Skin of body (tissue), 2 donors: ENCODE measurements around the gene KCNAB2. TPM values are rescaled to one million over a fixed set of nuclear protein-coding genes. Genes with fewer than 3 reads are reported as not detected.

Source experiments
- DNase-seq: peaks from one replicate; lab custom pipeline; 2025; lab: John Stamatoyannopoulos, UW
- total RNA-seq: library from RNA; depleted of rRNA; stranded (reverse); fragments of >200 nt; gene quantifications from one replicate; pipeline ENCODE4 v1.2.3, GENCODE V29; 2014

Gene KCNAB2
- 5.0 TPM for total RNA-seq

DNA sequence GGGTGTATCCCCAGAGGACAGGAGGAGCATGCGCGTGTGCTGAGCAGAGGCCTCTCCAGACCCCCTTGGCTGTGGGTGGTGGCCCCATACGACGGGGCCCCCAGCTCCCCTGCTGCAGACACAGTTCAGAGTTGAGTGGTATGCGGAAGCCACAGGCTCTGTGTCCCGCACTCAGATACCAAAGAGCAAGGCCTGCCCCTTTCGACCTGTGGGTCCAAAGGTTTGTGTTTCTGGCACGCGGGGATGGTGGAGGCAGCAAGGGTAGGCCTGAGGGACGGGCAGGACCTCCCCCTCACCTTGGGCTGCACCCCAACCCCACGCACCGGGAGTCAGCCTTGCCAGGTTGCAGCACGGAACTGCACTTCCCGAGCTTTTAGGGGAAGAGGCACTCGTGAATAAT lies at the start of gene KCNAB2:
KCNAB2 (plus strand) TSS at position 328 of the 400 bp plus-strand sequence. CDS start 5,649 bp downstream, outside the sequence.
- no peak for DNase-seq

DNA sequence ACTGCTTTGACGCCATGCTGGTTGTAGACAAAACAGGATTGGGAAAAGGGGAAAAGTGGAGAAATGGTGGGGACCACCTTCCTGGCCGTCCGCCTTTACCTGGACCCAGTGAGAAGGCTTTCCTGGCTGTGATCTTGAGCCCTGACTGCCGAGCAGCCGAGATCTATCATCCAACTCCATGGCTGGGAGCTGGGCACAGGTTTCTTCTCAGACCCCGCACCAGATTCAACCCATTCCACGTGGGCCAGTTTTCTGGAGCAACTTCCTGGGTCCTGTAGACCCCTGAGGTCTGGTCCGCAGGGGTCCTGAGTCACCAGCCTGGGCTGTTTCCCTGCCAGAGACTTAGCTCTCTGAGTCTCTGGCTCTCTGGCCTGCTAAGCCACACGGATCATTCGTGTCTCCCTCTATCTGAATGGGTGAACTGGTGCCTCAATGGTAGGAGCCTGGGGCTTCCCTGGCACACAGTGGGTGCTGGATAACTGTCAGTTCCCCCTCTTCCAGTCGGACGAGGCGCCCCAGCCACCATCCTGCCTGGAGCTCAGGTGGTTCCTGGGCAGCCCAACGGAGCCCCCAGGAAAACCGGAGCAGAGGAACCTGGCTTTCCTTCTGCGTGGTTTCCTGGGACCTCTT lies 48.9 kb upstream of the KCNAB2 start:
- no peak for DNase-seq

DNA sequence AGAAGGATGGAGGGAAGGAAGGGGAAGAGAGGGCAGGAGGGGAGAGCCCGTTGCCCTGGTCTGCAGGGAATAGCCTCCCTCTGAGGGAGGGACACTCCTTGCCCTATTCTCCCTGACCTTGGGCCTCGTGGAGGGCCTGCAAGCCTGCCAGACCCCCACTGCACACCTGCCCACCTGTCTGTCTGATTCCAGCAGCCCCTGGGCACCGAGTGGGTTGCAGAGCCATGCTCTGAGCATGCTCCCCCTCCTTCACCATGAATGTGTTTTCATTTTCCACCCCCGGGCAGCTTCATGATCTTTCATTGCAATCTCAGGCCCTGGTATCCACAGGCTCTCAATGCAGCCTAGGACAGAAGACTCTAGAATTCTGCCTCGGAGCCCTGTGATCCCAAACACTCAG lies 48.4 kb upstream of the KCNAB2 start:
- DNase-seq: no peak

DNA sequence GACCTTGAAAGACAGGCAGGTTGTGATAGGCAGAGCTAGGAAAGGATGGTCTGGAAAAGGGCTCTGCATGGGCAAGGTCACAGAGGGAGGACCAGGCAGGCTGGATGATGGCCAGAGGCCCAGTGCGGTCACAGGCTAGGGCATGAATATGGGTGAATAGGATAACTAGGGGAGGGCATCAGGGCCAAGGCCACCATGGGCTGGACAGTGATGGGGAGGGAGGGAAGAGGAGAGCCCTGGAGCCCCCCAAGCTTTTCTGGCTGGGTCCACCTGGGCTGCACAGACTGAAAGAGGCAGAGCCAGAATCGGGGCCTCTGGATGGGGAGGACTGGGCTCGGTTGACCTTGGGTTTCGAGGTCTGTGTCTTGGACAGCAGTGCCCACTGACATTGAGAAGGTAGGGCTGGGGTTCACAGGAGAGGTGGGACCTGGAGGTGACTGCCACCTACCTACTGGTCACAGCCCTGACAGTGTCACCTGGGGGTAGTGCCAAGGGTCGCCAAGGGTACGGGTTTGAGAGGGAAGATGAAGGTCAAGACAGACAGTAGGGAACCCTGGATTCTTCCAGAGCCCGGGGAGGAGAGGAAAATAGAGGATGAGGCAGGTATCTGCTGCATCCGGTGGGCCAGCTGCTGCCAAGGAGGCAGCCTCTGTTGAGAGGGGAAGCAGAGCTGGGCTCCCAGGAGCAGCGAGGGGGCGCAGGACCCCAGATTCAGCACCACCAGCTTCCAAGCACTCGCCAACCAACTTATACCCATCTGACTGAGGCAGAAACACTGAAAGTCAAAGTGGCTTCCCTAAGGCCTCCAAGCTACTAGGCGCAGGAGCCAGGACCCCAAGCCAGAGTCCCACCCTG lies 47.4 kb upstream of the KCNAB2 start:
- DNase-seq: no peak

DNA sequence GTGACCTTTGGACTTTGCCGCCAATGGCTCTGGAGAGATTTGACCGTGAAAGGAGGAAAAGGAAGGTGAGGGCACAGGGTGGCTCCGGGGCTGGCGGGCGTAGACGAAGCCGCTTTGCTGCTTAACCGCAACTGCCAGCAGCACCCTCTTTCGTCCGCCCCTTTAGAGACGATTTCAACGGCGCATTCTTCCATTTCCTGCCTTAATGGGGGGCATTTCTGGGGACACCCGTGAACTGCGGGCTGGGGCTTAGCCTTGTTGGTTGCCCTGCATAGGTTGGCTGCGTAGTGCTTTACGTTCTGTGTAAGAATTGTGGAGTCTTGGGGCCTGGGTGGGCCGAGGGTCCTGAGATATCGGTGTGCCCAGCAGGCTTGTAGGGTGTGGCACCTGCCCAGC lies 46.8 kb upstream of the KCNAB2 start:
- no peak for DNase-seq

DNA sequence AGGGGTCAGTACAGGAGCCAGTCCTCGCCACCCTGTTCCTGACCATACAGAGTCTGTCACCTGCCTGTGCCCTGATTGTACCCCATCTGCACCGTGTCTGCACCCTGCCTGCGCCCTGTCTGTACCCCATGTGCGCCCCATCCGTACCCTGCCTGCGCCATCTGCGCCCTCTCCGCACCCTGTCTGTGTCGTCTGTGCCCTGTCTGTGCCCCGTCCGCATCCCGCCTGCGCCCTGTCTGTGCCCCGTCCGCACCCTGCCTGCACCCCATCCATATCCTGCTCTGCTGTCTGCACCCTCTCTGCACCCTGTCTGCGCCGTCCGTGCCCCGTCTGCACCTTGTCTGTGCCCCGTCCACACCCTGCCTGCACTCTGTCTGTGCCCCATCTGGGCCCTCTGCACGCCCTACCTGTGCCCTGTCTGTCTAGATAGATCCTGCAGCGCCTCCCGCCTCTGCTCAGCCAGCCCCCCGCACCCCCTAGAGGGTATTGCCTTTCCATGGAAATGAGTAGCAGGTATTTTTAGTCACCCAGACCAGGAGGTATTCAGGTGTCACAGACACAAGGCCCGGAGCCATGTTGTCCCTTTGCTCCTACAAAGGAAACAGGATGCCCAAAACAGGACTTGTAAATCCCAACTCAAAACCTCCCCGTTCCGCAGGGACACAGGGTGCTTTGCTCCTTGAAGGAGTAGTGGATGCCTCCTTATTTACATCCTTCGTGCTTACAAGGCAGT lies 45.8 kb upstream of the KCNAB2 start:
- DNase-seq: no peak

DNA sequence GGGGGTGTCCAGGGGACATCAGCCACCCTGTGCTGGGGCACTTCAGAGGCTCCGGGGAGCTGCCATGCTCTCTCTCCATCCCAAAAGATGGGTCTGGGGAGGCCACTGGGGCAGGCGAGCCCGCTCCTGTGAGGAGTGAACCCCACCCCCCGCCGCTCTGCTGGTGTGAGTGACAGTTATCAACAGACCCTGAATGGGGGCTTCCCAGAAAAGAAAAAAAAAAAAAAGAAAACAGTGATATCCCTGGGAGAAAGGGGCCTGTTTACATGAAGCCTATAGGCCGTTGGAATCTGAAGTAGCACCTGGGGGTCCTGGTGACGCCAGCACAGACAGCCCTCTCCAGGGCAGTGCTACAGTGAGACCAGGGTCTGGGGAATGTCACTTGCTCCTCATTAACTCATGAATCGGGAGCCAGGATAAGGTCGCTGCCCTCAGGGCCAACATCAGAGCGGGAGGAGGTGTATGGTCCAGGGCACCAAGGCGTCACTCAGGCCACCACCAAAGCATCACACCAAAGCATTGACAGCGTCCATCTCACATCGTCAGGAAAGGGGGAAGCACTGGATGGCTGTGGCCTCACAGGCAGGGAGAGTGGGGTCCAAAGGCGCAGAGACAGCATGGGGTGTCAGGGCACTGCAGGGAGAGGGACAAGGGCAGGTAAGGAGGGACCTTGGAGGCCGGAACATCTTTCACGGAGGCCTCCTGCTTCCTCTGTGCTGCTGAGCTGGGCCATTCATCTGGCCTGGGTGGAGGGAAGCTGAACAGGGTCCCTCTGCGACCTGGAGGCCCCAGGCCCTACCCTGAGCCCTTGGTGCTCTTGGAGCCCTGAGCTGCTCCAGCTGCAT lies 45.0 kb upstream of the KCNAB2 start:
- DNase-seq: no peak

DNA sequence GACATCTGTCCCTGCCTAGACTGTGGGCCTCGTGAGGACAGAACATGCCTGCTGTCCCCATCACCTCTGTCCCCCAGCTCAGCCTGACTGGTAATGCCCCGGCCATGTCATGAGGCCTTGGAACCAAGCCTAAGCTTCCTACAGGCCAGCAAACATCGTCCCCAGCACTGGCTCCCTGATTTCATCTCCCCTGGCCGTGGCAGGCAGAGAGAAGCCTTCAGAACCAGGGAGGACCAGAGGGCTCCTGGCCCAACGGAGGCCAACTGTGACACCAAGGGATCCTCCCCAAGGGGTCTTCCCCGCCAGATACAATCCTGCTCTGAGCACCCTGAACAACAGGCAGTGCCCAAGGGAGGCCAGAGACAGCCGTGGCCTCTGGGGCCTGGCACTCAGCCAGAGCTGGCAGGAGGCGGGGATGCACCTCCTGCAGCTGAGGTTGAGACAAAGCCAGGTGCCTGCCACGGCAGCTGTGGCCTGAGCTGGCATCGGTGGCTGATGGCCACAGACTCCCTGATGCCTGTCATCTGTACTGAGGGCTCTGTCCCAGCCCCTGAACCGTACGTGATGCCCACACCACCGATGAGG lies 43.6 kb upstream of the KCNAB2 start:
- no peak for DNase-seq

DNA sequence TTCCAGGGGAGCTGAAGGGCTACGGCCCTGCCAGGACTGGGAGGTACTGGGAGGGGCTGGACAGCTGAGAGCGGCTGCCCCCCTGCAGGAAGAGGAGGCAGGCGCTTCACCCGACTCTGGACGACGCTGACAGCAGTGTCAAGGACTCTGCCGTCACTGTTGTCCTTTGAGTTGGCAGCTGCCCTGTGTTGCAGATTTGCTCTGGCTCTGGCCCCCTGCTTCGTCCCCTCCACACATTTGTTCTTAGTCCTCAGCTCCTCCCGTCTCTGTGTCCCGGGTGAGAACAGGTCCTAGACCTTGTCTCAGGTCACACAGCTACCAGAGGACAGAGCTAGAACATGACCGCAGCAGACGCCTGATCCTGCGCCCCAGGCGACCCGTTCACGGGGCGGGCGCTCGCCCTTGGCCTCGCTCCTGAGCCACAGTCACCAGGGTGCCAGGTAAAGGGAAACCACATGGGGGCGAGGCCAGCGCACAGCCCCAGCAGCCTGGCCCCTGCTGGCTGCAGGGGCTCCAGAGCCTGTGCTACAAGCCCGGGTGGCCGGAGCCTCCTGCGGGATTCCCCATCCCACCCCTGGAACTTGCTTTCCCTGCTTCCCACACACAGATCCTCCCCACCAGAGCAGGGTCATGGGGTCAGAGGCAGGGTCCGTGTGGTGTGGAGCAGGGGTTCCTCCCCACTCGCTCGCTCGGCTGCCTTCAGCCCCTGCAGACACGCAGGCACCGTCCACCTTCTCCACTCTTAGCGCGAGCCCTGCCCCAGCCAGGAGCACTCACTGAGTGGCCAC lies 42.8 kb upstream of the KCNAB2 start:
- no peak for DNase-seq

DNA sequence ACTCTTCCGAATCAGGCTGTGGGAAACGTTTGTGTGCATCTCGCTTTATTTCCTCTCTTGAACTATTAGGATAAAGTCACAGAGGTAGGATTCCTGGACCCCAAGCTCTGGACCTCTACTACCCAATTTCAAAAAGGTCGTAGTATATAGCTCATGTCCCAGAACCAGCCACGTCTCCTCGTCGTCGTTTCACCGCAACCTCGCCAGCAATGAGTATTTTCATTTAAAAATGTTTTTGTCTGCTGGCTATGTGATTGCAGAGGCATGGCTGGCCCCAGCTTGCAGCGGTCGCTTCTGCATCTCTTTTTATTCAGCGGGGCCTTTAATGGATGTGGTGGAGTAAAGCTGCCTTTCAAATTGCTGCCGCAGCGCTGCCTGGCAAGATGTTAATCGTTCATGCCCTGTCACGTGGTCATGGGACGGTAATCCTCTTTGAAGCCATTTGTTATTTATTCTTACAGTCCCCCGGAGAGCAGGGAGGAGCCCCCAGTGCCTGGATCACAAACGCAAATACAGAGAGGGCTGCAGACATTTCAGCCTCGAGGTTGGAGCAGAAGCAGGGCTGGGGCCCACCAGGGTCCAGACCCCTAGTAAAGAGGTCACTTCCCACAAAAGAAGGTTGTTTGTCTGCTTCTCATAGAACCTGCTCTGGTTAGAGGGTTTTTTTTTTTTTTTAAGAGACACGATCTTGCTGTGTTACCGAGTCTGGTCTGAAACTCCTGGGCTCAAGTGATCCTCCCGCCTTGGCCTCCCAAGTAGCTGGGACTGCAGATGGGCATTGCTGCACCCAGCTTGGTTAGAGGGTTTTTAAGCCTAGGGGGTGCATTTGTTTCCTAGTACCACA lies 41.9 kb upstream of the KCNAB2 start:
- no peak for DNase-seq

DNA sequence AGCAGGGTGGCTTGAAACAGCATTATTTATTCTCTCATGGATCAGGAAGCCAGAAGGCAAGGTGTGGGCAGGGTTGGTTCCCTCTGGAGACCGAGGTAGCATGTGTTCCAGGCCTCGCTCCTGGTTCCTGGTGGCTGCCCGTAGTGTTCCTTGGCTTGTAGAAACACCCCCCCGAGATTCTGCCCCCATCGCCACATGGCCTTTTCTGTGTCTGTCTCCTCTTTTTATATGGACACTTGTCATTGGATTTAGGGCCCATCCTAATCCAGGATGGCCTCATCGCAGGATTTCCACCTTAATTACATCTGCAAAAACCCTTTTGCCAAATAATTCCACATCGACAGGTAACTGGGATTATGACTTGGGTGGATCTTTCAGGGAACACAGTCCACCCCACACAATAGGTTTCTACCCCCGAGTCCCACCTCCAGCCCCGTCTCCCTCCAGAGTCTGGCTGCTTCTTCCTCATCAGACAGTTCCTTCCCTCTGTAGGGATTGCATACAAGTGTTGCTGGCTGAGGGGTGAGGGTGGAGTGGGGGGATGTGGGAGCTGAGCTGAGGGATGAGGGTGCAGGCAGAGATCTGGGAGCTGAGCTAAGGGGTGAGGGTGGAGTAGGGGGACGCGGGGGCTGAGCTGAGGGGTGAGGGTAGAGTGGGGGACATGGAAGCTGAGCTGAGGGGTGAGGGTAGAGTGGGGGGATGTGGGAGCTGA lies 41.1 kb upstream of the KCNAB2 start:
- no peak for DNase-seq

DNA sequence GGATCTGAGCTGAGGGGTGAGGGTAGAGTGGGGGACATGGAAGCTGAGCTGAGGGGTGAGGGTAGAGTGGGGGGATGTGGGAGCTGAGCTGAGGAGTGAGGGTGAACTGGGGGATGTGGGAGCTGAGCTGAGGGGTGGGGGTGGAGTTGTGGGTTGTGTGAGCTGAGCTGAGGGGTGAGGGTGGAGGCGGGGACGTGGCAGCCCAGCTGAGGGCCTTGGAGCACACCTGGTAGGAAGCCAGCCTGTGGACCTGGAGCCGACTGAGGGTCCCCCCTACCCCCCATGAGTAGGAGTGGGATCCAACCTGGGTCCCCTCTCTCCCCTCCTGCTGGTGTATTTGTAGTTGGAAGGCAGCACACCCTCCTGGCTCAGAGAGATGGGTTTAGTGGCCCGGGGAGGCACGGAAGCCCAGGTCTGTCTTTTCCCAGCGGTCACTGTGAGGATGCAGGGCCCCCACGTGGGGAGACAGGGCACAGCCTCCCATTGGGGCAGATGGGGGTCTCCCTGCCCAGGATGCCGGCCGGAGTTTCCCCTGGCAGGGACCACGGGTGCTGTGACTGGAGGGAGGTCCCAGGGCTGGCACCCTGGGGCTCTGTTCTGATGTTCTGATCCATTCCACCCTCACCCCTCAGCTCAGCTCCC lies 40.3 kb upstream of the KCNAB2 start:
- no peak for DNase-seq

DNA sequence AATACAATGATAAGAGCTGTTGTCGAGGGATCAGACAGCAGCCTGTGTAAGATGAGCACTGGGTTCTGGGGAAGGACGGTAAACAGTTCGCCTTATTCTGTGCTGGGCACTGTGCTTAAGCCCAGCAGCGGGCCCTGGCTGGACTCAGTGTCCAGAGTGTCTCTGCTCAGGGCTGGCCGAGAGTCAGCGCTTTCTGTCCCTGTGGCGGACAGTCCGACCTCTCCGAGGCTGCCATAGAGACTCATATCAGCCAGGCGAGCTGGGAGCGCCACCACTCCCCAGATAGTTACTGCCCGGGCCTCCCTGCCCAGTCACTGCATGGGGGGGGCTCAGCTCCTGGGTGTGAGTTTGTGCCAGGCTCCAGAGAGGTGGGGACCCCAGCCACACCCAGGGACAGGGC lies 38.8 kb upstream of the KCNAB2 start:
- DNase-seq: no peak

DNA sequence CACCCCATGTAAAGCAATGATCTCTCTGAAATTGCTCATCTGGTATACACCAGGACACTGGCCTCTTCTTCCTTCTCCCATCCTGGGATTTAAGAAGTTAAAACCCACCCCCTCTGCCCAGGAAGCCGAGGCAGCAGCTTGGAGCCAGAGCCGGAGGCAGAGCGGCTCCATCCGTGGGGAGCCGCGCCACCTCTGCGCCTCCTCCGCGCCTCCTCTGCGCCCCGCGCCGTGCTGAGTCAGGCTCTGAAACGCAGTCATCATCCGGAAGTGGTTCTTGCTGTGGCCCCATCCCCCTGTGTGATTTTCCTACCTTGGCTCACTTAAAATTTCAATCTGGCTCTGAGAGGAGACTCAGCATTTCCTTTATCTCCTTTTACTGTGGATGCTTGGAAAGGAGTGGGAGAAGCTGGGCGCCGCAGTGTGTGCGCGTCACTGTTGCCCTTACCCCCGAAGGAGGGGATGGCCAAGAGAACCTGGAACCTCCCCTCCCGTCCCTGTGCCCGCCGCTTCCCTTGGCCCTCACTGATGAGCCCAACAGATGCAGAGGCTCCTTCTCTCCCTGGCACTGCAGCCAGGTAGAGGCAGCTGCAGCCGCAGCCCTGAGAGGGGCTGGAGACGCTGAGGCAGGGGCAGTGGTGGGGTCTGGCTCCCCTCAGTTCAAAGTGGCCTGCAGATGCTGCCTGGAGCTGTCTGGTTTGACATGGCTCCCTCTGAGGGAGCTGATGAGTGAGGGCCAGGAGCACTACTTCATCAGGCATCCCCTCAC lies 38.2 kb upstream of the KCNAB2 start:
- DNase-seq: no peak

DNA sequence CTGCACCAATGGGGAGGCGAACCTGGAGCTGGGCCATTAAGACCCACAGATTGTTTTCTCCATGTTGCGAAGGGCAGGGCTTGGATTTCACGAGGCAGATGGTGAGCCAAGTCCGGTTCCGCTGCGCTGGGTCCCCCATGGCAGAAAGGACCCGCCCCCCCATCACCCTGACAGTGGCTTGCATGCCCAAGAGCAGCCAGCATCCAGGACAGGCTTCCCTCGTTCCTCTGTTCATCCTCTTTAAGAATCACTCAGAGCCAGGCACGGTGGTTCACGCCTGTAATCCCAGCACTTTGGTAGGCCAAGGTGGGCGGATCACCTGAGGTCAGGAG lies 37.6 kb upstream of the KCNAB2 start:
- DNase-seq: no peak

DNA sequence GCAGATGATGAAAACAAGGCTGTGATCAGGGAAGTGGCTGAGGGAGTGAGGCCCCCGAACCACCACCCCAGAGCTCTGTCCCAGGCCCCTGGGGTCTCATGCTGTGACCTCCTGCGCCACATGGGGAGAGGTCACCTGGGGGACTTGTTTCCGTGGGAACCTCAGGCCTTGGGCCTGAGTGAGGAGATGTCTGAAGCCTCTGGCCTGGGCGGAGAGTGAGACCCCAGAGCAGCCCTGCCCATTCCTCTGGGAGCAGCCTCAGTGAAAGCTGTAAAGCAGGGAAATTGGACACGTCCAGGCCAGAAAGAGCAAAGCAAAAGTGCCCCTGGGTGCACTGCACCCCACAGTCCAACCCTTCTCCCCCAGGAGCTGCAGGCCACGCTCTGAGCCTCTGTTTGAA lies 37.0 kb upstream of the KCNAB2 start:
- DNase-seq: no peak
